HCT116 (cell line): Measurements from ENCODE around the gene FYCO1. TPM values are rescaled to one million over a fixed set of nuclear protein-coding genes. Genes with fewer than 3 reads are reported as not detected.
"Not testable (repeated sequence)": the region's sequence is repeated elsewhere in the genome, so short reads cannot be mapped to it uniquely, and the experiment has no call there.

Experiments
- ATAC-seq: fragments of 200-7000 bp; cut with Tn5 transposase; 2 replicates; pipeline ENCODE4 v1.9.1; 2020; ENCODE audit warnings: mild to moderate bottlenecking, moderate library complexity
- BruUV-seq: library from RNA; stranded (reverse); fragments of 400-500 nt; replicated peaks from 2 replicates; lab custom pipeline; 2021; lab: Mats Ljungman, UMichigan
- CTCF ChIA-PET: fragments of 300-600 bp; sonication (Branson Sonifier 250); formaldehyde crosslinking; loops from one replicate; lab custom pipeline; 2021; ENCODE audit warnings: antibody characterized with exemption; lab: Charles Lee
- POLR2A ChIA-PET: fragments of 300-600, 350-600 bp; sonication (Branson Sonifier 250); formaldehyde crosslinking; loops from one replicate; lab custom pipeline; 2021; ENCODE audit warnings: antibody characterized with exemption; lab: Charles Lee
- RAD21 ChIA-PET, 2 experiments: fragments of 300-600 bp; sonication (Branson Sonifier 250); formaldehyde crosslinking; loops; one replicate each; lab custom pipeline; 2023; ENCODE audit warnings: low total read pairs in 2 of 2; ENCODE audit not compliant: uncharacterized antibody in 2 of 2, unreplicated experiment in 2 of 2, low non-redundant PET in 1 of 2; lab: Charles Lee
- DNase-seq: peaks from one replicate; pipeline ENCODE4 v3.0.0-alpha.2; 2010; ENCODE audit warnings: low read depth, low spot score
- H2AFZ ChIP-seq: fragments of 200-600 bp; shearing (Covaris generic), sonication (generic); 2 replicates; pipeline ENCODE4 v1.6.1; 2017; ENCODE audit warnings: low read depth, mixed run types, mixed read lengths, antibody characterized with exemption, low read length; ENCODE audit not compliant: poor library complexity, severe bottlenecking
- H3K27ac ChIP-seq: 2 replicates; pipeline ENCODE4 v1.5.1; 2012; ENCODE audit warnings: low read depth, low read length
- H3K27me3 ChIP-seq: fragments of 200-600 bp; sonication (generic); 2 replicates; pipeline ENCODE4 v1.6.1; 2016; ENCODE audit warnings: mixed run types, low read length, mixed read lengths; ENCODE audit not compliant: insufficient read depth
- H3K36me3 ChIP-seq, 2 experiments: fragments of 200-500 bp in 1 of 2; fragments of 200-600 bp in 1 of 2; sonication (Bioruptor generic) in 1 of 2; sonication (generic) in 1 of 2; 2 replicates each; pipeline versions ENCODE4 v1.5.1 to v1.6.1; 2014 to 2016; ENCODE audit warnings: low read length in 2 of 2, inconsistent platforms in 1 of 2, mixed read lengths in 1 of 2, mixed run types in 1 of 2; ENCODE audit not compliant: insufficient read depth in 2 of 2, control insufficient read depth in 1 of 2
- H3K4me1 ChIP-seq, 2 experiments: fragments of 200-600 bp in 1 of 2; sonication (generic) in 1 of 2; 2 replicates each; pipeline versions ENCODE4 v1.5.1 to v1.6.1; 2012 to 2017; ENCODE audit warnings: low read length in 2 of 2, inconsistent platforms in 1 of 2, mild to moderate bottlenecking in 1 of 2, mixed read lengths in 1 of 2, mixed run types in 1 of 2, moderate library complexity in 1 of 2; ENCODE audit not compliant: insufficient read depth in 2 of 2, control insufficient read depth in 1 of 2
- H3K4me2 ChIP-seq: fragments of 200-600 bp; sonication (generic); 2 replicates; pipeline ENCODE4 v1.6.1; 2017; ENCODE audit warnings: mixed run types, low read length, mixed read lengths
- H3K4me3 ChIP-seq, 2 experiments: fragments of 200-600 bp in 1 of 2; sonication (generic) in 1 of 2; replicated peaks in 1 of 2; 2 replicates each; pipeline ENCODE4 v1.5.1; 2011 to 2016; ENCODE audit warnings: low read length in 2 of 2, control low read depth in 1 of 2, low read depth in 1 of 2, mild to moderate bottlenecking in 1 of 2, mixed read lengths in 1 of 2, mixed run types in 1 of 2
- H3K79me2 ChIP-seq: fragments of 200-600 bp; sonication (generic); 2 replicates; pipeline ENCODE4 v1.6.1; 2017; ENCODE audit warnings: mild to moderate bottlenecking, mixed run types, low read length, moderate library complexity, mixed read lengths; ENCODE audit not compliant: insufficient read depth
- H3K9ac ChIP-seq: fragments of 200-600 bp; sonication (generic); 2 replicates; pipeline ENCODE4 v1.6.1; 2016; ENCODE audit warnings: low read length, mixed read lengths
- H3K9me2 ChIP-seq: fragments of 200-600 bp; sonication (generic), shearing (Covaris generic); 2 replicates; pipeline ENCODE4 v1.6.1; 2017; ENCODE audit warnings: mixed run types, mild to moderate bottlenecking, moderate library complexity; ENCODE audit not compliant: insufficient read depth
- H3K9me3 ChIP-seq, 2 experiments: fragments of 200-500 bp in 1 of 2; fragments of 200-600 bp in 1 of 2; sonication (Bioruptor generic) in 1 of 2; sonication (generic) in 1 of 2; 2 replicates each; pipeline ENCODE4 v1.6.1; 2014 to 2017; ENCODE audit warnings: low read length in 2 of 2, mixed read lengths in 2 of 2, inconsistent platforms in 1 of 2, low read depth in 1 of 2, mild to moderate bottlenecking in 1 of 2, mixed run types in 1 of 2, moderate library complexity in 1 of 2; ENCODE audit not compliant: control insufficient read depth in 1 of 2, insufficient read depth in 1 of 2
- H4K20me1 ChIP-seq: fragments of 200-600 bp; sonication (generic), shearing (Covaris generic); 2 replicates; pipeline ENCODE4 v1.6.1; 2017; ENCODE audit warnings: mixed run types, mild to moderate bottlenecking, moderate library complexity; ENCODE audit not compliant: insufficient read depth
- CBX3 ChIP-seq: IDR thresholded peaks from 2 replicates; pipeline ENCODE4 v1.6.1; 2012; ENCODE audit warnings: low read depth
- EGR1 ChIP-seq: IDR thresholded peaks from 2 replicates; pipeline ENCODE4 v1.6.1; 2012; ENCODE audit warnings: low read depth
- EZH2 ChIP-seq: fragments of 200-600 bp; sonication (generic); IDR thresholded peaks from 2 replicates; pipeline ENCODE4 v1.6.1; 2017; ENCODE audit warnings: antibody characterized with exemption, mixed run types
- EZH2phosphoT487 ChIP-seq: fragments of 200-600 bp; IDR thresholded peaks from 2 replicates; pipeline ENCODE4 v1.6.1; 2018; ENCODE audit warnings: antibody characterized with exemption, borderline replicate concordance
- FOSL1 ChIP-seq: IDR thresholded peaks from 2 replicates; pipeline ENCODE4 v1.6.1; 2012; ENCODE audit warnings: low read depth
- POLR2AphosphoS5 ChIP-seq: IDR thresholded peaks from 2 replicates; pipeline ENCODE4 v1.6.1; 2011; ENCODE audit warnings: mild to moderate bottlenecking, low read depth, low read length, moderate library complexity
- RAD21 ChIP-seq: IDR thresholded peaks from 2 replicates; pipeline ENCODE4 v1.6.1; 2012; ENCODE audit warnings: low read depth, mild to moderate bottlenecking
- SP1 ChIP-seq: IDR thresholded peaks from 2 replicates; pipeline ENCODE4 v1.6.1; 2012; ENCODE audit warnings: low read depth
- SRF ChIP-seq: IDR thresholded peaks from 2 replicates; pipeline ENCODE4 v1.6.1; 2012; ENCODE audit warnings: low read depth
- intact Hi-C: fragments of 100-400 bp; cut with micrococcal nuclease; formaldehyde crosslinking; loops from 2 replicates; pipeline ENCODE4 v1.10.0; 2022
- total RNA-seq: library from RNA; stranded (reverse); gene quantifications from one replicate; pipeline ENCODE4 v1.2.1, GENCODE V29; 2021; ENCODE audit not compliant: unreplicated experiment

FYCO1 gene
- total RNA-seq, 1 experiment from 2014 or later, result 15.8 TPM

DNA sequence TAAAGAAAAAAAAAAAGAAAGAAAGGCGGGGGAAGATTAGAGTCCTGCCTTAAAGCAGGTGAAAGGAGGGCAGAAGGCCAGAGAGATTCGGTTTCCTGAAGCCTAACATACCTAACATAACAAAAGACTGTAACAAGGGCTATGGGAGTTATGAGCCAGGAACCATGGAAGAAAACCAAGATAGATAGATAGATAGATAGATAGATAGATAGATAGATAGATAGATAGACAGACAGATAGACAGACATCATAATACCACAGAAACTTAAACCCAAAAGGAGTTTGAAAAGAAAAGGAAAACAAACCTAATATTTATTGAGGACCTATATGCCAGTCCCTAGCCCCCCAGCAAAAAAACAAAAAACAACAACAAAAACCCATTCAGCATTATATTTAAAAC is 2.3 kb upstream of the FYCO1 start:
- TF ChIP-seq SP1 (no peak), FOSL1 (no peak), CBX3 (no peak), EZH2 (no peak), POLR2AphosphoS5 (no peak), RAD21 (no peak), SRF (no peak), EGR1 (no peak), EZH2phosphoT487 (no peak)
- intact Hi-C loops, result no loop called here

DNA sequence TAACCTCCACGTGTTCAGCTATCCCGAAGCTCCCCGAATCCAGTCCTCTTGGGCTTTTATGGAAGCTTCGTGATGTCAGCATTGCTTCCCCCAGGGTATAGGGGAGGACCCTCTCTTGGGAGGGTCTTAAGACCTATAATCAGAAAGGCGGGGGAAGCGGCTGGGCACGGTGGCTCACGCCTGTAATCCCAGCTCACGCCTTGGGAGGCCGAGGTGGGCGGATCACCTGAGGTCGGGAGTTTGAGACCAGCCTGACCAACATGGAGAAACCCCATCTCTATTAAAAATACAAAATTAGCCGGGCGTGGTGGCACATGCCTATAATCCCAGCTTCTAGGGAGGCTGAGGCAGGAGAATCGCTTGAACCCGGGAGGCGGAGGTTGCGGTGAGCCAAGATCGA is 1.9 kb upstream of the FYCO1 start:
- RAD21 ChIA-PET, CTCF ChIA-PET, BruUV-seq: not testable (repeated sequence)

More for the DNA sequence above, 2.3 kb upstream of the FYCO1 start:
- peaks cover 10% of the 10 kb centered on the region for H3K79me2 ChIP-seq
- H3K36me3 ChIP-seq, result no peaks in the 10 kb centered on the region
- no peak overlapping the region for H3K4me3 ChIP-seq
- no peak overlapping the region for H3K27ac ChIP-seq
- no peaks in the 10 kb centered on the region for H4K20me1 ChIP-seq
- H3K4me1 ChIP-seq, result peaks cover 5 to 14% of the 10 kb centered on the region in 2 experiments; a peak in 3 of 4 replicates
- ChIA-PET RAD21 (no interaction called here), CTCF (no interaction called here), POLR2A (no interaction called here)
- H3K9me3 ChIP-seq, result no peaks in the 10 kb centered on the region
- no TSS peak for BruUV-seq
- DNase-seq (no peak), ATAC-seq (no peak)
- H3K27me3 ChIP-seq, result no peaks in the 10 kb centered on the region
- no peak overlapping the region for H3K4me2 ChIP-seq
- H3K9ac ChIP-seq, result no peak overlapping the region
- H3K9me2 ChIP-seq, result no peaks in the 10 kb centered on the region
- no peak overlapping the region for H2AFZ ChIP-seq

More for the DNA sequence above, 1.9 kb upstream of the FYCO1 start:
- ATAC-seq, H3K9me2 ChIP-seq, H3K27ac ChIP-seq, intact Hi-C loops, POLR2A ChIA-PET, H4K20me1 ChIP-seq, H3K36me3 ChIP-seq, H2AFZ ChIP-seq, H3K27me3 ChIP-seq, H3K9ac ChIP-seq, H3K4me2 ChIP-seq, DNase-seq, H3K4me3 ChIP-seq, H3K9me3 ChIP-seq: not testable (repeated sequence)
- Histone ChIP-seq H3K79me2 (peaks cover 12% of the 10 kb centered on the region), H3K4me1 (peaks cover 5 to 14% of the 10 kb centered on the region in 2 experiments; a peak in 3 of 4 replicates)
